H1 (cell line): ENCODE results near the gene SUPT20H. TPM values are rescaled to one million over a fixed set of nuclear protein-coding genes. Genes with fewer than 3 reads are reported as not detected.

Experiments
- CTCF ChIA-PET: fragments of 300-600 bp; sonication (Branson Sonifier 250); formaldehyde crosslinking; loops from one replicate; lab custom pipeline; 2021; ENCODE audit not compliant: partially characterized antibody; lab: Charles Lee
- POLR2A ChIA-PET: fragments of 300-600 bp; sonication (Branson Sonifier 250); formaldehyde crosslinking; loops from one replicate; lab custom pipeline; 2021; ENCODE audit warnings: inconsistent platforms; ENCODE audit not compliant: partially characterized antibody; lab: Charles Lee
- DNase-seq, 2 experiments: peaks; one replicate each; pipeline versions ENCODE4 v3.0.0 to v3.0.0-alpha.2; 2010 to 2022; ENCODE audit warnings: low spot score in 2 of 2, low read depth in 1 of 2, mixed read lengths in 1 of 2
- FAIRE-seq: peaks from 2 replicates; lab custom pipeline; 2011; peaks lifted over from hg19 to GRCh38; lab: Jason Lieb, UNC
- H2AFZ ChIP-seq: 2 replicates; pipeline ENCODE4 v1.8.1; 2012; ENCODE audit warnings: low read length, inconsistent platforms
- H2AK5ac ChIP-seq: 2 replicates; pipeline ENCODE4 v1.6.1; 2013; ENCODE audit warnings: low read depth, low read length
- H2BK120ac ChIP-seq: replicated peaks from 2 replicates; pipeline ENCODE3; 2013; ENCODE audit warnings: low read depth, low read length, inconsistent platforms
- H2BK12ac ChIP-seq: 2 replicates; pipeline ENCODE4 v1.6.1; 2013; ENCODE audit warnings: low read depth, low read length
- H2BK15ac ChIP-seq: 2 replicates; pipeline ENCODE4 v1.6.1; 2013; ENCODE audit warnings: low read length
- H2BK20ac ChIP-seq: 2 replicates; pipeline ENCODE4 v1.6.1; 2013; ENCODE audit warnings: low read length
- H2BK5ac ChIP-seq: 2 replicates; pipeline ENCODE4 v1.6.1; 2013; ENCODE audit warnings: low read depth, low read length
- H3K14ac ChIP-seq: 2 replicates; pipeline ENCODE4 v1.6.1; 2013; ENCODE audit warnings: inconsistent platforms; ENCODE audit not compliant: insufficient read length
- H3K18ac ChIP-seq: 2 replicates; pipeline ENCODE4 v1.6.1; 2013; ENCODE audit warnings: low read length; ENCODE audit errors: extremely low read depth
- H3K23ac ChIP-seq: 2 replicates; pipeline ENCODE4 v1.6.1; 2013; ENCODE audit warnings: inconsistent platforms; ENCODE audit not compliant: insufficient read length
- H3K23me2 ChIP-seq: 2 replicates; pipeline ENCODE4 v1.6.1; 2013; ENCODE audit warnings: low read depth, low read length
- H3K27ac ChIP-seq: 2 replicates; pipeline ENCODE4 v1.6.1; 2011; ENCODE audit warnings: low read depth, low read length, inconsistent platforms
- H3K27me3 ChIP-seq, 4 experiments: replicated peaks in 1 of 4; 1 replicate in 1 of 4; 2 replicates in 3 of 4; pipeline versions ENCODE4 v1.6.1 to v1.8.1; 2011 to 2013; ENCODE audit warnings: low read length in 3 of 4, mild to moderate bottlenecking in 3 of 4, inconsistent platforms in 2 of 4, mixed read lengths in 2 of 4, moderate library complexity in 1 of 4; ENCODE audit not compliant: control insufficient read depth in 3 of 4, insufficient read depth in 3 of 4; ENCODE audit errors: extremely low read depth in 1 of 4
- H3K36me3 ChIP-seq, 4 experiments: 2 replicates each; pipeline versions ENCODE4 v1.6.1 to v1.8.1; 2011 to 2013; ENCODE audit warnings: mild to moderate bottlenecking in 4 of 4, low read length in 3 of 4, moderate library complexity in 2 of 4, control low read depth in 1 of 4, inconsistent platforms in 1 of 4; ENCODE audit not compliant: insufficient read depth in 4 of 4, control insufficient read depth in 2 of 4
- H3K4ac ChIP-seq: replicated peaks from 2 replicates; pipeline ENCODE3; 2013; ENCODE audit warnings: low read length, low read depth, mixed read lengths, inconsistent platforms; ENCODE audit not compliant: insufficient read length
- H3K4me1 ChIP-seq, 4 experiments: replicated peaks in 1 of 4; 1 replicate in 1 of 4; 2 replicates in 3 of 4; pipeline versions ENCODE4 v1.6.1 to v1.8.1; 2011 to 2013; ENCODE audit warnings: low read length in 3 of 4, inconsistent platforms in 2 of 4, mixed read lengths in 1 of 4; ENCODE audit not compliant: insufficient read depth in 4 of 4, control insufficient read depth in 3 of 4
- H3K4me2 ChIP-seq, 2 experiments: 2 replicates each; pipeline versions ENCODE4 v1.6.1 to v1.8.1; 2011 to 2013; ENCODE audit warnings: low read depth in 2 of 2, low read length in 2 of 2, control low read depth in 1 of 2, inconsistent platforms in 1 of 2, mild to moderate bottlenecking in 1 of 2; ENCODE audit not compliant: insufficient read depth in 1 of 2
- H3K4me3 ChIP-seq, 4 experiments: fragments of 200-600, 300-600 bp in 1 of 4; sonication (generic), shearing (Covaris generic), sonication (Bioruptor Twin) in 1 of 4; 2 replicates each; pipeline versions ENCODE4 v1.5.1 to v1.8.1; 2011 to 2016; ENCODE audit warnings: low read length in 4 of 4, low read depth in 3 of 4, control low read depth in 2 of 4, inconsistent platforms in 2 of 4, mild to moderate bottlenecking in 2 of 4, mixed read lengths in 1 of 4, moderate library complexity in 1 of 4; ENCODE audit not compliant: insufficient read depth in 2 of 4; ENCODE audit errors: extremely low read depth in 1 of 4
- H3K56ac ChIP-seq: replicated peaks from 2 replicates; pipeline ENCODE3; 2013; ENCODE audit warnings: low read depth, mild to moderate bottlenecking, mixed read lengths, low read length, inconsistent platforms; ENCODE audit not compliant: insufficient read length
- H3K79me1 ChIP-seq: 2 replicates; pipeline ENCODE4 v1.6.1; 2013; ENCODE audit warnings: low read depth, low read length, control low read depth
- H3K79me2 ChIP-seq, 2 experiments: 2 replicates each; pipeline versions ENCODE4 v1.6.1 to v1.8.1; 2012 to 2013; ENCODE audit warnings: low read length in 2 of 2, mild to moderate bottlenecking in 2 of 2, inconsistent platforms in 1 of 2; ENCODE audit not compliant: insufficient read depth in 2 of 2, control insufficient read depth in 1 of 2
- H3K9ac ChIP-seq, 4 experiments: replicated peaks in 1 of 4; 1 replicate in 1 of 4; 2 replicates in 3 of 4; pipeline versions ENCODE4 v1.6.1 to v1.8.1; 2011 to 2013; ENCODE audit warnings: low read depth in 3 of 4, low read length in 3 of 4, control low read depth in 2 of 4, mild to moderate bottlenecking in 2 of 4, moderate library complexity in 2 of 4, inconsistent platforms in 1 of 4; ENCODE audit errors: extremely low read depth in 1 of 4
- H3K9me3 ChIP-seq, 2 experiments: 2 replicates each; pipeline versions ENCODE4 v1.6.1 to v1.8.1; 2012 to 2013; ENCODE audit warnings: mild to moderate bottlenecking in 2 of 2, moderate library complexity in 2 of 2, control low read depth in 1 of 2, inconsistent platforms in 1 of 2, low read depth in 1 of 2, low read length in 1 of 2, mixed read lengths in 1 of 2; ENCODE audit not compliant: insufficient read depth in 2 of 2
- H4K20me1 ChIP-seq, 2 experiments: replicated peaks in 1 of 2; 2 replicates each; pipeline versions ENCODE3 to v1.8.1; 2011 to 2013; ENCODE audit warnings: inconsistent platforms in 2 of 2, low read length in 2 of 2, mild to moderate bottlenecking in 1 of 2; ENCODE audit not compliant: insufficient read depth in 2 of 2, control insufficient read depth in 1 of 2
- H4K5ac ChIP-seq: 2 replicates; pipeline ENCODE4 v1.6.1; 2013; ENCODE audit warnings: low read length, low read depth, mixed read lengths, inconsistent platforms; ENCODE audit not compliant: insufficient read length
- H4K8ac ChIP-seq: 2 replicates; pipeline ENCODE4 v1.8.0; 2013; ENCODE audit warnings: mild to moderate bottlenecking, moderate library complexity, low read length, inconsistent platforms; ENCODE audit not compliant: insufficient read depth; ENCODE audit errors: extremely low read depth
- H4K91ac ChIP-seq: replicated peaks from 2 replicates; pipeline ENCODE3; 2013; ENCODE audit warnings: low read length, mixed read lengths, inconsistent platforms; ENCODE audit not compliant: insufficient read length
- CEBPB ChIP-seq: IDR thresholded peaks from 2 replicates; pipeline ENCODE4 v1.6.1; 2012; ENCODE audit warnings: low read depth, low read length
- EGR1 ChIP-seq: IDR thresholded peaks from 2 replicates; pipeline ENCODE4 v1.6.1; 2011; ENCODE audit warnings: low read depth, low read length, borderline replicate concordance
- EP300 ChIP-seq, 2 experiments: IDR thresholded peaks; 1 replicate in 1 of 2; 2 replicates in 1 of 2; pipeline ENCODE4 v1.6.1; 2011 to 2012; ENCODE audit warnings: low read depth in 2 of 2, low read length in 2 of 2, mild to moderate bottlenecking in 2 of 2, borderline replicate concordance in 1 of 2, inconsistent platforms in 1 of 2, moderate library complexity in 1 of 2
- FOSL1 ChIP-seq: IDR thresholded peaks from 2 replicates; pipeline ENCODE4 v1.6.1; 2011; ENCODE audit warnings: mild to moderate bottlenecking, low read depth, low read length, moderate library complexity; ENCODE audit not compliant: insufficient read depth
- JUND ChIP-seq: IDR thresholded peaks from 2 replicates; pipeline ENCODE4 v1.6.1; 2011; ENCODE audit warnings: mild to moderate bottlenecking, improper control_type of control experiment, low read length
- KDM4A ChIP-seq: IDR thresholded peaks from one replicate; pipeline ENCODE4 v1.7.1; 2012; ENCODE audit warnings: low read depth, mild to moderate bottlenecking, moderate library complexity, low read length, inconsistent platforms; ENCODE audit not compliant: severe bottlenecking
- KDM5A ChIP-seq: fragments of 200-600 bp; IDR thresholded peaks from 2 replicates; pipeline ENCODE4 v1.7.1; 2012; ENCODE audit warnings: mild to moderate bottlenecking, low read length, inconsistent platforms, mixed read lengths
- MAFK ChIP-seq: IDR thresholded peaks from 2 replicates; pipeline ENCODE4 v1.6.1; 2012; ENCODE audit warnings: low read depth, mild to moderate bottlenecking, improper control_type of control experiment, low read length
- POLR2AphosphoS5 ChIP-seq: IDR thresholded peaks from 2 replicates; pipeline ENCODE4 v1.6.1; 2011; ENCODE audit warnings: low read depth, low read length
- SAP30 ChIP-seq: fragments of 300-600 bp; sonication (generic); IDR thresholded peaks from 2 replicates; pipeline ENCODE4 v1.7.1; 2012; ENCODE audit warnings: low read length, moderate library complexity, mild to moderate bottlenecking, inconsistent platforms; ENCODE audit not compliant: insufficient read depth, insufficient replicate concordance
- SP1 ChIP-seq: IDR thresholded peaks from 2 replicates; pipeline ENCODE4 v1.6.1; 2011; ENCODE audit warnings: low read depth, low read length
- TEAD4 ChIP-seq: IDR thresholded peaks from 2 replicates; pipeline ENCODE4 v1.6.1; 2012; ENCODE audit warnings: low read depth, low read length, inconsistent platforms, mixed read lengths
- ZNF274 ChIP-seq: IDR thresholded peaks from 2 replicates; pipeline ENCODE4 v1.7.0; 2012; ENCODE audit warnings: low read length, borderline replicate concordance; ENCODE audit errors: extremely low read depth
- WGBS, 2 experiments: shearing (Covaris generic) in 1 of 2; methylation state at CpG; one replicate each; pipeline versions ENCODE4 v1.1.6 to v1.1.7; 2013 to 2015; ENCODE audit warnings: low lambda C conversion rate in 2 of 2, mixed read lengths in 2 of 2, inconsistent platforms in 1 of 2, low coverage in 1 of 2, missing lambda C conversion rate in 1 of 2; ENCODE audit not compliant: insufficient replicate concordance in 2 of 2, insufficient coverage in 1 of 2, insufficient read length in 1 of 2; ENCODE audit errors: extremely low coverage in 1 of 2, missing lambda C conversion rate in 1 of 2; 5-methylcytosine and 5-hydroxymethylcytosine counted together
- polyA plus RNA-seq, 7 experiments: library from polyadenylated mRNA; depleted of rRNA in 3 of 7; stranded (reverse) in 5 of 7; unstranded in 2 of 7; fragments of >200 nt in 5 of 7; fragments of 200-250 nt in 2 of 7; gene quantifications; 1 replicate in 5 of 7; 2 replicates in 1 of 7; 4 replicates in 1 of 7; pipeline versions ENCODE4 v1.2.1 to v1.2.3, GENCODE V29; 2011 to 2013; ENCODE audit warnings: missing spikeins in 2 of 7, mixed read lengths in 2 of 7
- total RNA-seq: library from RNA; stranded (reverse); fragmentation: NEBNext Ultra II Directional; extraction: Animal tissue kit (Norgen Biotek cat#: 25700); gene quantifications from 2 replicates; pipeline ENCODE4 v1.2.1, GENCODE V29; 2021
- TF ChIP-seq, protein P1 (sequence below): IDR thresholded peaks from 2 replicates; pipeline ENCODE4 v1.6.1; 2011; ENCODE audit warnings: low read length, improper control_type of control experiment

SUPT20H gene
- total and polyA plus RNA-seq, 2 of the 8 experiments (the other 6 are each of a cell fraction or from before 2014, with no cell fraction given) = 69.2 to 75.1 TPM

DNA sequence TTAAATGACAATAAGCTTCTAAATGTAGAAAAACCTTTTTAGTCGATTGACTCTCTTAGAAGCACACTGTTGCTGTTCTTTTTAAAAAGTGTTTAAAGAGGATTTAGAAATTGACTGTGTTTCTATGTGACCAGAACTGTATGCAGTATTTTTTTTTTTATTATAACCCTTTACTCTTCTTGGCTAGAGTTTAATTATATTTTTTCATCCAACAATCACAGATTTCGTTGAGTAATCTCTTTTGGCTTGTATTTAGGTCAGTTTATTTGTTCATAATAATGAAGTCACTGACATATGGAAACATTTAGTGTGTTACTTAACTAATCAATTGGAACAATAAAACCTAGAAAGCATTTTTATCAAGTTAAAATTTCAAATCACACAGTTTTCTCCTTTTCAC is 26.1 kb upstream of the SUPT20H start:
- no peak overlapping the region for H3K23ac ChIP-seq
- H3K18ac ChIP-seq = no peak overlapping the region
- ChIA-PET CTCF (interaction anchor here (1.5 kb wide), 1 partner anchor 310 kb away, joined by 4 read pairs; no protein-coding TSS in a partner anchor), POLR2A (interaction anchor here (0.8 kb wide), 1 partner anchor 559 kb away, joined by 3 read pairs; no protein-coding TSS in a partner anchor)
- no peak overlapping the region for H3K4me3 ChIP-seq
- H3K9me3 ChIP-seq = no peaks in the 10 kb centered on the region
- no peak overlapping the region for H2AK5ac ChIP-seq
- H3K4me2 ChIP-seq = no peak overlapping the region
- H2BK5ac ChIP-seq = no peak overlapping the region
- no peak overlapping the region for H4K8ac ChIP-seq
- H4K5ac ChIP-seq = no peak overlapping the region
- no peaks in the 10 kb centered on the region for H3K79me2 ChIP-seq
- no peak overlapping the region for H2BK120ac ChIP-seq
- H3K56ac ChIP-seq = no peak overlapping the region
- H2BK12ac ChIP-seq = no peak overlapping the region
- no peaks in the 10 kb centered on the region for H3K23me2 ChIP-seq
- H3K79me1 ChIP-seq = no peaks in the 10 kb centered on the region
- H2AFZ ChIP-seq = no peak overlapping the region
- no peak overlapping the region for H3K4ac ChIP-seq
- 94% methylated on average over 2 of the region's 2 CpGs; no CpG with 5 or more reads in 1 of the 2 experiments for WGBS, 2 experiments
- no peak overlapping the region for H2BK15ac ChIP-seq
- no peaks in the 10 kb centered on the region for H3K4me1 ChIP-seq
- H3K14ac ChIP-seq = no peak overlapping the region
- H3K36me3 ChIP-seq = no peaks in the 10 kb centered on the region
- H4K91ac ChIP-seq = no peak overlapping the region
- no peak overlapping the region for H2BK20ac ChIP-seq
- no peaks in the 10 kb centered on the region for H4K20me1 ChIP-seq
- no peak for FAIRE-seq
- no peak overlapping the region for H3K9ac ChIP-seq
- H3K27ac ChIP-seq = no peak overlapping the region
- no peak for DNase-seq
- no peaks in the 10 kb centered on the region; a peak in 1 of 7 replicates for H3K27me3 ChIP-seq
- TF ChIP-seq SAP30 (no peak), SP1 (no peak), TEAD4 (no peak), EGR1 (no peak), EP300 (IDR thresholded peaks at IDR 0.05; ENCODE audit: borderline replicate concordance in 1 of 2, low read depth in 2 of 2, low read length in 2 of 2) (no peak), POLR2AphosphoS5 (no peak), KDM5A (no peak), MAFK (no peak), JUND (no peak), FOSL1 (no peak), CEBPB (no peak), KDM4A (no peak), ZNF274 (no peak)
- TF ChIP-seq, protein P1, sequence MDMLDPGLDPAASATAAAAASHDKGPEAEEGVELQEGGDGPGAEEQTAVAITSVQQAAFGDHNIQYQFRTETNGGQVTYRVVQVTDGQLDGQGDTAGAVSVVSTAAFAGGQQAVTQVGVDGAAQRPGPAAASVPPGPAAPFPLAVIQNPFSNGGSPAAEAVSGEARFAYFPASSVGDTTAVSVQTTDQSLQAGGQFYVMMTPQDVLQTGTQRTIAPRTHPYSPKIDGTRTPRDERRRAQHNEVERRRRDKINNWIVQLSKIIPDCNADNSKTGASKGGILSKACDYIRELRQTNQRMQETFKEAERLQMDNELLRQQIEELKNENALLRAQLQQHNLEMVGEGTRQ = no peak
